Measurements from ENCODE around the gene CCDC116.

The CCDC116 gene

GRCh38 chr22:21682385-21683175, 50.0 kb downstream of the CCDC116 start:
- no peak for DNase-seq (ENCODE audit: low read depth)

DNA sequence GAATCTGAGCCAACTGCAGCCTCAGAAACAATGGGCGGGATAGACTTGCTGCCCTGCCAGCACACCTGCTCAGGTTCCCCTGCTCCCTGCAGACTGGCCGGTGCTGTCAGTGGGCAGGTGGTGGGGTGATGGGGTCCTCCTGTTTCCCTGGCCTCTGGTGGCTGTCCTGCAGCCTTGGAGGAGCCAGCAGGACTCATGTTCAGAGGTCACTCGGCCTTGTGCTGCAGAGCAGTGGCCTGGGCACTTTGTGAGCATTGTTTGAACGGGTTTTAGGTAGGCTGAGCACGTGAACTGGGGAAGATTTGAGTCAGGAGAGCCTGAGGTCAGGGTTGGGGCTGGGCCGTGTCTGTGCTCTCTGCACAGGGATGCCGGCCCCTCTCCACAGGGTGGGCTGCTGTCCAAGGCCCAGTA, 50.8 kb downstream of the CCDC116 start:
- no peak for DNase-seq (ENCODE audit: low read depth)

DNA sequence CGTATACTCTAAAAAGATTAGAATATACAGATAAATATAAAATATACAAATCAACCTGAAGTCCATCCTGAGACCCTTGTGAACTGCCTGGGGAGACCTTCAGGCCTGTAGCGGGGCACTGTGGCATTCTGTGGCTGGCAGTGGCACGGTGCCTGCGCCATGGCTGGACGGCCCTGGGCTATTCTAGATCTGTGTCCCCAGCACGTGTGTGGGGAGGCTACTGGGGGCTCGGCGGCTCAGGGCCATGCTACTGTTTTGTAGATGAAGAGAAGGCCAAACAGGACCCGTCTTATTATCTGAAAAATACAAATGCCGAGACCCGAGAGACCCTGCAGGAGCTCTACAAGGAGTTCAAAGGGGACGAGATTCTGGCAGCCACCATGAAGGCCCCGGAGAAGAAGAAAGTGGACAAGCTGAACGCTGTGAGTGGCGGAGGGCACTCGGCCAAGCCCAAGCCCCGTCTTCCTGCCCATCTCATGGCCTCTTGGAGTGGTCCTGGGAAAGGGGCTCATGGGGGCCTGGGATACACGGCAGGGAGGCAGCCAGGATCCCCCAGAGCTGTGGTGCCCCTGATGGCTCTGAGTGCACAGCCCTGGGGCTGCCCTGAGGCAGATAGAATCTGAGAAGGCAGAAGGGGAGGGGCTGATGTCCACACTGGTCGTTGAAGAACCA, 52.1 kb downstream of the CCDC116 start:
- DNase-seq (ENCODE audit: low read depth), result no peak

- no peak for DNase-seq (ENCODE audit: low read depth)
These were observed 52.6 kb downstream of the CCDC116 start for GRCh38 chr22:21685164-21685513.

DNA sequence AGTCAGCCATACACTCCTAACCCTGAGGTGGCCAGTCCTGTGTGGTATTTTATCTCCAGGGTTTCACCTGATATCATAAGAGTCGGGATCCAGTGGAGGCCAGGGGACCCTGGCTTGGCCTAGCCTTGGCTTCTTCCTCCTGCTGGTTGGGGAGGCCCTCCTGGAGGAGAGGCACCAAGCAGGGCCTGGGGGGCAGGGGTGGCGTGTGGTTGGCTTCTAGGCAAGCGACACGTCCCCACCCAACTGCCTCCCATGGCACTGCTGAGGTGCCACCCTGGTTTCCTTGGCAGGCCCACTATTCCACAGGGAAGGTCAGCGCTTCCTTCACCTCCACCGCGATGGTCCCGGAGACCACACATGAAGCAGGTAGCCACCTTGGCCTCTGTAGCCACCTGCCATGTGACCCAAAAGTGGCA, 53.6 kb downstream of the CCDC116 start:
- no peak for DNase-seq (ENCODE audit: low read depth)
